ENCODE data around the gene EPS8L2.

EPS8L2 gene

DNA sequence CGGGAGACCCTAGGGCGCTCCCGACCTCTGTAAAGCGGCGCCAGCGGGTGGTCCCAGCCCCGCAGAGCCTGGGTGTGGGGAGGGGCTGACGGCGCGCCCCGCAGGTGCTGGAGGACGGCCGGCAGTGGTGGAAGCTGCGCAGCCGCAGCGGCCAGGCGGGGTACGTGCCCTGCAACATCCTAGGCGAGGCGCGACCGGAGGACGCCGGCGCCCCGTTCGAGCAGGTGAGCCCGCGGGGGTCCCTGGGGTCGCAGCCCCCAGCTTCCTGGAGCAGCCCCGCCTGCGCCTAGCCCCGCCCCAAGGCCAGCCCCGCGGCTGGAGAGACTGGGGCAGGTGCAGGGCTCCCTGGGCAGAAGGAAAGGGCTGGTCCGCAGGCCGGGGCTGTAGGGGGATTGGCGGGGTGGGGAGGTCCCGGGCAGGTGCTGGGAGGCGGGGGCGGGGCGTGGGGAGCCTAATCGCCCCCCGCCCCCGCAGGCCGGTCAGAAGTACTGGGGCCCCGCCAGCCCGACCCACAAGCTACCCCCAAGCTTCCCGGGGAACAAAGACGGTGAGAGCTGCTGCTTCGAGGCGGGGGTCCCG, 19.7 kb downstream of the EPS8L2 start:
- 5% methylated on average over 22 of the region's 53 CpGs for WGBS (ENCODE audit: insufficient coverage)
- Histone ChIP-seq H3K27me3 (replicated peaks in 2 of 5; ENCODE audit: control insufficient read depth in 4 of 5, insufficient read depth in 5 of 5, low read length in 4 of 5) (peaks cover 0 to 30% (median 8%) of the 10 kb centered on the region in 5 experiments), H3K4me3 (ENCODE audit: control insufficient read depth in 1 of 7, extremely low read depth in 1 of 7, insufficient read depth in 4 of 7, low read depth in 2 of 7, low read length in 6 of 7) (peak overlapping the region in 4 of 7 experiments; percentile 8 to 69 (median 58)), H3K36me3 (ENCODE audit: control insufficient read depth in 4 of 4, insufficient read depth in 4 of 4, low read length in 3 of 4) (no peaks in the 10 kb centered on the region), H3K4me1 (ENCODE audit: control extremely low read depth in 1 of 4, control insufficient read depth in 4 of 4, insufficient read depth in 4 of 4, low read length in 3 of 4) (peaks cover 0 to 47% (median 43%) of the 10 kb centered on the region in 4 experiments), H3K9me3 (ENCODE audit: control extremely low read depth in 1 of 5, control insufficient read depth in 4 of 5, insufficient read depth in 2 of 5, low read depth in 1 of 5, low read length in 4 of 5) (no peaks in the 10 kb centered on the region), H3K27ac (ENCODE audit: insufficient read depth in 1 of 2, low read depth in 1 of 2, low read length in 2 of 2, poor library complexity in 1 of 2, severe bottlenecking in 2 of 2) (no peak overlapping the region)
- ChIA-PET POLR2A (interaction anchor here (0.6 kb wide), 1 partner anchor 151 kb away, joined by 3 read pairs; no protein-coding TSS in a partner anchor), CTCF (interaction anchor here (0.7 to 15.0 kb wide), 15 partner anchors 13 to 169 kb away, joined by 3 to 133 read pairs (median 4); partner anchors contain the start of genes DEAF1, TALDO1 and TMEM80)
- DNase-seq = no peak

- ChIA-PET CTCF (interaction anchor here (0.7 to 15.0 kb wide), 16 partner anchors 12 to 65 kb away, joined by 3 to 133 read pairs (median 6); partner anchors contain the start of genes DEAF1, TALDO1 and TMEM80), POLR2A (interaction anchor here (0.6 to 1.4 kb wide), 3 partner anchors 22 to 117 kb away, joined by 3 to 5 read pairs (median 4); no protein-coding TSS in a partner anchor)
- Histone ChIP-seq H3K27ac (ENCODE audit: insufficient read depth in 1 of 2, low read depth in 1 of 2, low read length in 2 of 2, poor library complexity in 1 of 2, severe bottlenecking in 2 of 2) (no peak overlapping the region), H3K27me3 (replicated peaks in 2 of 5; ENCODE audit: control insufficient read depth in 4 of 5, insufficient read depth in 5 of 5, low read length in 4 of 5) (peaks cover 0 to 23% (median 8%) of the 10 kb centered on the region in 5 experiments), H3K9me3 (ENCODE audit: control extremely low read depth in 1 of 5, control insufficient read depth in 4 of 5, insufficient read depth in 2 of 5, low read depth in 1 of 5, low read length in 4 of 5) (no peaks in the 10 kb centered on the region), H3K4me3 (ENCODE audit: control insufficient read depth in 1 of 7, extremely low read depth in 1 of 7, insufficient read depth in 4 of 7, low read depth in 2 of 7, low read length in 6 of 7) (peak overlapping the region in 3 of 7 experiments; percentile 53 to 69 (median 55)), H3K36me3 (ENCODE audit: control insufficient read depth in 4 of 4, insufficient read depth in 4 of 4, low read length in 3 of 4) (no peaks in the 10 kb centered on the region), H3K4me1 (ENCODE audit: control extremely low read depth in 1 of 4, control insufficient read depth in 4 of 4, insufficient read depth in 4 of 4, low read length in 3 of 4) (peaks cover 0 to 40% (median 35%) of the 10 kb centered on the region in 4 experiments)
- WGBS (ENCODE audit: insufficient coverage) = 5% methylated on average over 49 of the region's 61 CpGs
- peak in 2 of 3 donors; percentile 70 to 74 for DNase-seq
Observed at GRCh38 chr11:726278-727220, 20.5 kb downstream of the EPS8L2 start.

DNA sequence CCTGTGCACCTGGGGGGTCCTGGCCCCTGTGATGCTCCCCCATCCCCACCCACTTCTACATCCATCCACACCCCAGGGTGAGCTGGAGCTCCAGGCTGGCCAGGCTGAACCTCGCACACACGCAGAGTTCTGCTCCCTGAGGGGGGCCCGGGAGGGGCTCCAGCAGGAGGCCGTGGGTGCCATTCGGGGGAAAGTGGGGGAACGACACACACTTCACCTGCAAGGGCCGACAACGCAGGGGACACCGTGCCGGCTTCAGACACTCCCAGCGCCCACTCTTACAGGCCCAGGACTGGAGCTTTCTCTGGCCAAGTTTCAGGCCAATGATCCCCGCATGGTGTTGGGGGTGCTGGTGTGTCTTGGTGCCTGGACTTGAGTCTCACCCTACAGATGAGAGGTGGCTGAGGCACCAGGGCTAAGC, 21.3 kb downstream of the EPS8L2 start:
- WGBS (ENCODE audit: insufficient coverage) = 94% methylated on average over 12 of the region's 12 CpGs
- Histone ChIP-seq H3K4me1 (ENCODE audit: control extremely low read depth in 1 of 4, control insufficient read depth in 4 of 4, insufficient read depth in 4 of 4, low read length in 3 of 4) (peaks cover 0 to 33% (median 28%) of the 10 kb centered on the region in 4 experiments), H3K27ac (ENCODE audit: insufficient read depth in 1 of 2, low read depth in 1 of 2, low read length in 2 of 2, poor library complexity in 1 of 2, severe bottlenecking in 2 of 2) (no peak overlapping the region), H3K9me3 (ENCODE audit: control extremely low read depth in 1 of 5, control insufficient read depth in 4 of 5, insufficient read depth in 2 of 5, low read depth in 1 of 5, low read length in 4 of 5) (no peaks in the 10 kb centered on the region), H3K4me3 (ENCODE audit: control insufficient read depth in 1 of 7, extremely low read depth in 1 of 7, insufficient read depth in 4 of 7, low read depth in 2 of 7, low read length in 6 of 7) (no peak overlapping the region), H3K27me3 (replicated peaks in 2 of 5; ENCODE audit: control insufficient read depth in 4 of 5, insufficient read depth in 5 of 5, low read length in 4 of 5) (peaks cover 0 to 16% (median 7%) of the 10 kb centered on the region in 5 experiments), H3K36me3 (ENCODE audit: control insufficient read depth in 4 of 4, insufficient read depth in 4 of 4, low read length in 3 of 4) (no peaks in the 10 kb centered on the region)
- CTCF ChIA-PET = interaction anchor here (0.5 to 15.0 kb wide), 13 partner anchors 11 to 66 kb away, joined by 3 to 133 read pairs (median 5); partner anchors contain the start of genes DEAF1, TALDO1 and TMEM80
- DNase-seq = no peak
- POLR2A ChIA-PET = interaction anchor here (0.6 to 1.4 kb wide), 2 partner anchors 21 to 116 kb away, joined by 4 to 5 read pairs; no protein-coding TSS in a partner anchor

GRCh38 chr11:727859-728748, 22.1 kb downstream of the EPS8L2 start:
- POLR2A ChIA-PET = no interaction called here
- CTCF ChIA-PET = interaction anchor here (0.5 to 15.0 kb wide), 9 partner anchors 10 to 67 kb away, joined by 3 to 133 read pairs (median 8); partner anchors contain the start of genes DEAF1, TALDO1 and TMEM80
- Histone ChIP-seq H3K4me1 (ENCODE audit: control extremely low read depth in 1 of 4, control insufficient read depth in 4 of 4, insufficient read depth in 4 of 4, low read length in 3 of 4) (peaks cover 0 to 30% (median 25%) of the 10 kb centered on the region in 4 experiments), H3K27ac (ENCODE audit: insufficient read depth in 1 of 2, low read depth in 1 of 2, low read length in 2 of 2, poor library complexity in 1 of 2, severe bottlenecking in 2 of 2) (no peak overlapping the region), H3K36me3 (ENCODE audit: control insufficient read depth in 4 of 4, insufficient read depth in 4 of 4, low read length in 3 of 4) (no peaks in the 10 kb centered on the region), H3K4me3 (ENCODE audit: control insufficient read depth in 1 of 7, extremely low read depth in 1 of 7, insufficient read depth in 4 of 7, low read depth in 2 of 7, low read length in 6 of 7) (no peak overlapping the region), H3K27me3 (replicated peaks in 2 of 5; ENCODE audit: control insufficient read depth in 4 of 5, insufficient read depth in 5 of 5, low read length in 4 of 5) (peaks cover 0 to 12% (median 4%) of the 10 kb centered on the region in 5 experiments), H3K9me3 (ENCODE audit: control extremely low read depth in 1 of 5, control insufficient read depth in 4 of 5, insufficient read depth in 2 of 5, low read depth in 1 of 5, low read length in 4 of 5) (no peaks in the 10 kb centered on the region)
- WGBS (ENCODE audit: insufficient coverage) = 37% methylated on average over 25 of the region's 31 CpGs
- peak; percentile 79 to 81 (median 79) for DNase-seq

- ChIA-PET CTCF (interaction anchor here (0.8 to 15.0 kb wide), 5 partner anchors 9 to 67 kb away, joined by 5 to 133 read pairs (median 50); partner anchors contain the start of gene TALDO1), POLR2A (no interaction called here)
- Histone ChIP-seq H3K4me3 (ENCODE audit: control insufficient read depth in 1 of 7, extremely low read depth in 1 of 7, insufficient read depth in 4 of 7, low read depth in 2 of 7, low read length in 6 of 7) (no peak overlapping the region), H3K4me1 (ENCODE audit: control extremely low read depth in 1 of 4, control insufficient read depth in 4 of 4, insufficient read depth in 4 of 4, low read length in 3 of 4) (peaks cover 0 to 30% (median 25%) of the 10 kb centered on the region in 4 experiments), H3K36me3 (ENCODE audit: control insufficient read depth in 4 of 4, insufficient read depth in 4 of 4, low read length in 3 of 4) (no peaks in the 10 kb centered on the region), H3K27ac (ENCODE audit: insufficient read depth in 1 of 2, low read depth in 1 of 2, low read length in 2 of 2, poor library complexity in 1 of 2, severe bottlenecking in 2 of 2) (no peak overlapping the region), H3K27me3 (replicated peaks in 2 of 5; ENCODE audit: control insufficient read depth in 4 of 5, insufficient read depth in 5 of 5, low read length in 4 of 5) (peaks cover 0 to 12% (median 4%) of the 10 kb centered on the region in 5 experiments), H3K9me3 (ENCODE audit: control extremely low read depth in 1 of 5, control insufficient read depth in 4 of 5, insufficient read depth in 2 of 5, low read depth in 1 of 5, low read length in 4 of 5) (no peaks in the 10 kb centered on the region)
- no peak for DNase-seq
- WGBS (ENCODE audit: insufficient coverage) = 96% methylated on average over 15 of the region's 15 CpGs
Observed at GRCh38 chr11:728901-729491, 23.0 kb downstream of the EPS8L2 start.

All from common myeloid progenitor, CD34-positive (primary cell).